Psoas muscle (tissue), 8 donors: ENCODE data around the gene MISP3. TPM values are rescaled to one million over a fixed set of nuclear protein-coding genes. Genes with fewer than 3 reads are reported as not detected.

Source experiments
- ATAC-seq, 4 donors: fragments of 200-7000 bp; cut with Tn5 transposase; one replicate each; pipeline ENCODE4 v1.9.1; 2020; ENCODE audit warnings: moderate library complexity in 3 of 4, mild to moderate bottlenecking in 2 of 4
- DNase-seq, 2 donors: peaks; one replicate each; pipeline ENCODE4 v3.0.0-alpha.2; 2020
- H3K27ac ChIP-seq: fragments of 200-600 bp; one replicate; pipeline ENCODE4 v1.8.0; 2022
- H3K27me3 ChIP-seq, 3 donors: fragments of 200-600 bp in 1 of 3; one replicate each; pipeline versions ENCODE4 v1.6.1 to v1.8.0; 2013 to 2022; ENCODE audit warnings: low read length in 2 of 3, mild to moderate bottlenecking in 2 of 3, moderate library complexity in 1 of 3; ENCODE audit not compliant: insufficient read depth in 3 of 3
- H3K36me3 ChIP-seq, 2 donors: fragments of 200-600 bp in 1 of 2; one replicate each; pipeline versions ENCODE4 v1.6.1 to v1.8.0; 2013 to 2022; ENCODE audit warnings: low read depth in 1 of 2, mild to moderate bottlenecking in 1 of 2, moderate library complexity in 1 of 2; ENCODE audit not compliant: insufficient read depth in 1 of 2
- H3K4me1 ChIP-seq: fragments of 200-600 bp; one replicate; pipeline ENCODE4 v1.8.0; 2022
- H3K4me3 ChIP-seq: fragments of 200-600 bp; one replicate; pipeline ENCODE4 v1.8.0; 2022; ENCODE audit warnings: mild to moderate bottlenecking
- H3K9me3 ChIP-seq: fragments of 200-600 bp; one replicate; pipeline ENCODE4 v1.8.0; 2022
- WGBS, 3 donors: extraction: QIAGEN DNeasy Blood & Tissue Kit; methylation state at CpG; one replicate each; pipeline versions ENCODE4 v1.1.6 to v1.1.7; 2013; 5-methylcytosine and 5-hydroxymethylcytosine counted together
- intact Hi-C, 2 donors: fragments of 100-400 bp; cut with DNase I; formaldehyde crosslinking; loops; one replicate each; pipeline versions ENCODE4 v1.11.0 to v1.14.2; 2022
- polyA plus RNA-seq, 3 donors: library from polyadenylated mRNA; stranded (reverse); fragments of 200-250 nt; gene quantifications; one replicate each; pipeline ENCODE4 v1.2.3, GENCODE V29; 2013
- total RNA-seq, 4 donors: library from RNA; stranded (reverse); fragmentation: NEBNext Ultra II Directional in 2 of 4; extraction: Animal tissue kit (Norgen Biotek cat#: 25700) in 2 of 4; gene quantifications; one replicate each; pipeline versions ENCODE4 v1.2.1 to v1.2.4, GENCODE V29; 2021 to 2023
- TF ChIP-seq, protein P1 (sequence below): fragments of 200-600 bp; IDR thresholded peaks from one replicate; pipeline ENCODE4 v1.8.0; 2022; ENCODE audit warnings: antibody characterized with exemption
- donor health status: healthy with polysubstance abuse.
- donor health status: DM: no; HTN: no; CAD: no; lungs with moderate emphysema.
- donor health status: Bipolar disorder and iron deficiency.
- donor health status: healthy.
- donor health status: DM: yes; HTN: yes; CAD: no.
- donor health status: DM: no; HTN: no; CAD: no.
- donor health status: DM: no; HTN: no; CAD: no.
- donor health status: DM: yes; HTN: yes; CAD: no.

MISP3 gene
- total and polyA plus RNA-seq, 7 donors: 1.8 to 15.4 (median 2.8) TPM

DNA sequence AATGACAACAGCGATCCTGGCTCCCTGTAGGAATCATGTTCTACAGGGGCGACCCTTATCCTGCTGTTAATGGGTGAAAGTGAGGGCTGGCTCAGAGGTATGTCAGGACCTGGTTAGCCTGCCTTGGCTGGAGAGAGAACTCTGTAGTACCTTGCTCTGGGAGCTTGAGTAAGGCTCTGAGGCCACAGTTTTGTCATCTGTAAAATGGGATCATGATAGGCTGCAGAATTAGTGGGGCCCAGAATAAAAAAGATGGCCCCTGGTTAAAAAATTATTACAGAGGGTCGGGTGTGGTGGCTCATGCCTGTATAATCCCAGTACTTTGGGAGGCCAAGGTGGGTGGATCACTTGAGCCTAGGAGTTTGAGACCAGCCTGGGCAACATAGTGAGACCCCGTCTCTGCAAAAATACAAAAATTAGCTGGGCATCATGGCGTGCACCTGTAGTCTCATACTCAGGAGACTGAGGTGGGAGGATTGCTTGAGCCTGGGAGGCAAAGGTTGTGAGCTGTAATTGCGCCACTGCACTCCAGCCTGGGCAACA, 28.5 kb downstream of the MISP3 start:
- H3K4me3 ChIP-seq: no peak overlapping the region
- no peaks in the 10 kb centered on the region for H3K4me1 ChIP-seq
- ATAC-seq: no peak
- no peak for DNase-seq
- H3K27ac ChIP-seq: no peak overlapping the region
- intact Hi-C loops: no loop called here
- 95 to 97% (median 95%) methylated on average over 6 of the region's 6 CpGs for WGBS, 3 donors
- H3K27me3 ChIP-seq: no peaks in the 10 kb centered on the region
- TF ChIP-seq, protein P1, sequence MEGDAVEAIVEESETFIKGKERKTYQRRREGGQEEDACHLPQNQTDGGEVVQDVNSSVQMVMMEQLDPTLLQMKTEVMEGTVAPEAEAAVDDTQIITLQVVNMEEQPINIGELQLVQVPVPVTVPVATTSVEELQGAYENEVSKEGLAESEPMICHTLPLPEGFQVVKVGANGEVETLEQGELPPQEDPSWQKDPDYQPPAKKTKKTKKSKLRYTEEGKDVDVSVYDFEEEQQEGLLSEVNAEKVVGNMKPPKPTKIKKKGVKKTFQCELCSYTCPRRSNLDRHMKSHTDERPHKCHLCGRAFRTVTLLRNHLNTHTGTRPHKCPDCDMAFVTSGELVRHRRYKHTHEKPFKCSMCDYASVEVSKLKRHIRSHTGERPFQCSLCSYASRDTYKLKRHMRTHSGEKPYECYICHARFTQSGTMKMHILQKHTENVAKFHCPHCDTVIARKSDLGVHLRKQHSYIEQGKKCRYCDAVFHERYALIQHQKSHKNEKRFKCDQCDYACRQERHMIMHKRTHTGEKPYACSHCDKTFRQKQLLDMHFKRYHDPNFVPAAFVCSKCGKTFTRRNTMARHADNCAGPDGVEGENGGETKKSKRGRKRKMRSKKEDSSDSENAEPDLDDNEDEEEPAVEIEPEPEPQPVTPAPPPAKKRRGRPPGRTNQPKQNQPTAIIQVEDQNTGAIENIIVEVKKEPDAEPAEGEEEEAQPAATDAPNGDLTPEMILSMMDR: no peak
- no peaks in the 10 kb centered on the region for H3K9me3 ChIP-seq
- peaks cover 3 to 98% of the 10 kb centered on the region in 2 donors for H3K36me3 ChIP-seq

DNA sequence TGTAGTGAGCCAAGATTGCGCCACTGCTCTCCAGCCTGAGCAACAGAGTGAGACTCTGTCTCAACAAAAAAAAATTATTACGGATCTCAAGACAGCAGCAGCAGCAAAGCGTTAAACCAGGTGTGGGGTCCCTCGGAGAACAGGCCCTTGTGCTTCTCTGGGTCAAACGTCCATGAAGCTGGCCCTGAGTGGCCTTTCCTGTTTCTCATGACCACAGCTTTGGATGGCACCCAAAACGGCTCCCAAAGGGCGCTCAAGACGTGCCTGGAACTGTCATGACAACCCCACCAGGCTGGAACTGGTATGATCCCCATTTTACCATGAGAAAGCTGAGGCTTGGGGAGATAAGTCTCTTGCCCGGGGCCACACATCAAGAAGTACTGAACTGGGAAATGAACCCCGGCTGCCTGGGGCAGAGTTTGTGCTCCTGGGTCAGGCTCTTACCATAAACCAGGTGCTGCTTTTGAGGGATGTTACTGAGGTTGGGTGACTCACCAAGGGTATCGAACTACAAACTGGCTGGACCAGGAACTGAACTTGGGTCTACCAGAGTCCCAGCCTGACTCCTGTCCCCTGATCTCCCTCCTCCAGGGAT, 29.6 kb downstream of the MISP3 start:
- DNase-seq (no peak), ATAC-seq (peak in 3 of 4 donors; percentile 17 to 23 (median 19))
- TF ChIP-seq, protein P1: no peak
- 60 to 64% (median 62%) methylated on average over 11 of the region's 11 CpGs for WGBS, 3 donors
- no peaks in the 10 kb centered on the region for H3K9me3 ChIP-seq
- peaks cover 3 to 98% of the 10 kb centered on the region in 2 donors for H3K36me3 ChIP-seq
- peak overlapping the region; percentile 27 for H3K27ac ChIP-seq
- intact Hi-C loops: no loop called here
- H3K4me3 ChIP-seq: no peak overlapping the region
- H3K4me1 ChIP-seq: peaks cover 3% of the 10 kb centered on the region
- no peaks in the 10 kb centered on the region for H3K27me3 ChIP-seq

DNA sequence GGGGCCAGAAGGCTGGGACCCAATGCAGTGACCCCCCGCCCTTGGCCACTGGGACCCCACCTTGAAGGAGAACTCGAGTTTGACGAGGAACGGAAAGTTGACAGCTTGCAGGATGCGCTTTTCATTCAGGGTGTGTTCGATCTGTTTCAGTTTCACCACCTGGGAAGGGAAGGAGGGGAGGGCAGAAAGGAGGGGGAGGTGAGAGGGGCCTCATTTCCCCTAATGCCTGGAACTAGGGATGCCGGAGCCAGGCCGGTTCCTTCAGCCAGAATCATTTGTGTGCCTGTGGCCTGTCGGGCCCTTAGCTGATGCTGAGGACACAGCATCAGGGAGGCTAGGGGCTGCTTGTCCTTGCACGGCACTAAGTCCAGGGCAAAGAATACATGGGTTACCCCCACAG, 30.2 kb downstream of the MISP3 start:
- Histone ChIP-seq H3K4me3 (no peak overlapping the region), H3K4me1 (peaks cover 9% of the 10 kb centered on the region), H3K27ac (peak overlapping the region; percentile 27), H3K27me3 (no peaks in the 10 kb centered on the region), H3K9me3 (no peaks in the 10 kb centered on the region), H3K36me3 (peaks cover 3 to 97% of the 10 kb centered on the region in 2 donors)
- intact Hi-C loops: no loop called here
- DNase-seq (no peak), ATAC-seq (no peak)
- WGBS, 3 donors: 83 to 89% (median 85%) methylated on average over 10 of the region's 10 CpGs
- TF ChIP-seq, protein P1: no peak

DNA sequence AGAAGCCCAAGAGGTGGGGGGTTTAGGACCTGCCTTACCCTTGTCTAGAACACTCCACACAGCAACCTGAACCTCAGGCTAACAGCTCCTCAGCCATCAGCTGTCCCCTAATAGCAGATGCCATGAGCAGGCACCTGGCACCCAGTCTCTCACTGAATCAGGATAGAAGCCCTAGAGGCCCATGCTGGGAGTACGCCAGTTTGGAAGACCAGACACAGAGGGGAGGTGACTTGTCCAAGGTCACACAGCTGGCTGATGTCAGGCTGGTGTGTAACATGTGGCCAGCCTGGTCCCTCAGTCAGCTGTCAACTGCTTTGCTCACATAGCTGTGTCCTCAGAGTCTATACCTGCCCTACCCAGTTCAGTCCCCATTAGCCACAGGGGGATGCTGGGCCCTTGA, 30.7 kb downstream of the MISP3 start:
- H3K4me3 ChIP-seq: no peak overlapping the region
- peaks cover 13% of the 10 kb centered on the region for H3K4me1 ChIP-seq
- H3K9me3 ChIP-seq: no peaks in the 10 kb centered on the region
- DNase-seq (no peak), ATAC-seq (peak in 2 of 4 donors; percentile 21 to 36)
- H3K36me3 ChIP-seq: peaks cover 3 to 91% of the 10 kb centered on the region in 2 donors
- no peaks in the 10 kb centered on the region for H3K27me3 ChIP-seq
- 76 to 85% (median 84%) methylated on average over 1 of the region's 1 CpG for WGBS, 3 donors
- intact Hi-C loops: no loop called here
- TF ChIP-seq, protein P1: no peak
- H3K27ac ChIP-seq: no peak overlapping the region

DNA sequence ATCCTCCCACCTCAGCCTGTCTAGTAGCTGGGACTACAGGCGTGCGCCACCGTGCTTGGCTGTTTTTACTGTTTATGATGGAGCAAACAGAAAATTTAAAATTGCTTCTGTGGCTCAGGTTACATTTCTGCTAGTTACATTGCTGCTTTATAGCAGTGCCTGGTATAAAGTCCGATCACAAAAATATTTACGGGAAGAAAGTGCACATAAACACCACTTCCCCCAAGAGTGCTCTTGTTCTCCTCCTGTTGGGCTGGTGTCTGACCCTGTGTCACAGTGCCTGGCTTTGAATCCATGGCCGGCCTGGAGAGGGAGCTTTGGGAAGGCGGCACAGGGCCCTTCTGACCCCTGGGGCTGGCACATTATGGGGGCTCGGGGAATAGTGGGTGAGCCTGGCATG, 33.1 kb downstream of the MISP3 start:
- H3K9me3 ChIP-seq: no peaks in the 10 kb centered on the region
- peaks cover 3 to 67% of the 10 kb centered on the region in 2 donors for H3K36me3 ChIP-seq
- H3K4me1 ChIP-seq: peaks cover 13% of the 10 kb centered on the region
- WGBS, 3 donors: 73 to 86% (median 73%) methylated on average over 8 of the region's 8 CpGs
- H3K27me3 ChIP-seq: no peaks in the 10 kb centered on the region
- no peak for DNase-seq
- intact Hi-C loops: no loop called here
- peak overlapping the region; percentile 81 for H3K27ac ChIP-seq
- ATAC-seq: no peak
- TF ChIP-seq, protein P1: no peak
- no peak overlapping the region for H3K4me3 ChIP-seq
